HepG2 (cell line): ENCODE results near the gene TBC1D16. TPM values are rescaled to one million over a fixed set of nuclear protein-coding genes. Genes with fewer than 3 reads are reported as not detected.

Source experiments
- CSRNP1 ChIP-seq: sonication (generic); formaldehyde crosslinking; IDR thresholded peaks from 2 replicates; pipeline ENCODE4 v1.8.1; 2023; ENCODE audit warnings: mild to moderate bottlenecking, missing genetic modification reagents
- EEA1 ChIP-seq: sonication (generic); formaldehyde crosslinking; IDR thresholded peaks from 2 replicates; pipeline ENCODE4 v1.5.1; 2020; ENCODE audit warnings: mild to moderate bottlenecking, missing genetic modification reagents, borderline replicate concordance
- ERF ChIP-seq: IDR thresholded peaks from 2 replicates; pipeline ENCODE4 v1.6.1; 2018; ENCODE audit warnings: missing biosample characterization, missing genetic modification reagents
- FIP1L1 ChIP-seq: fragments of 200-400 bp; formaldehyde crosslinking; IDR thresholded peaks from 2 replicates; pipeline ENCODE4 v1.6.1; 2018; ENCODE audit warnings: low read depth, mild to moderate bottlenecking, low read length, moderate library complexity, borderline replicate concordance; ENCODE audit not compliant: insufficient read depth
- FOSL2 ChIP-seq: sonication (generic); formaldehyde crosslinking; IDR thresholded peaks from 2 replicates; pipeline ENCODE4 v1.4.0; 2020; ENCODE audit warnings: missing genetic modification reagents
- HHEX ChIP-seq: IDR thresholded peaks from 2 replicates; pipeline ENCODE4 v1.6.1; 2016; ENCODE audit warnings: control low read depth
- HNF1B ChIP-seq: sonication (generic); formaldehyde crosslinking; IDR thresholded peaks from 2 replicates; pipeline ENCODE4 v1.5.1; 2020; ENCODE audit warnings: mild to moderate bottlenecking, moderate library complexity, missing genetic modification reagents
- IRF2 ChIP-seq: IDR thresholded peaks from 2 replicates; pipeline ENCODE4 v1.6.1; 2018; ENCODE audit warnings: missing genetic modification reagents, missing compliant biosample characterization
- KLF12 ChIP-seq: sonication (generic); formaldehyde crosslinking; IDR thresholded peaks from 2 replicates; pipeline ENCODE4 v1.4.0; 2020; ENCODE audit warnings: missing genetic modification reagents, borderline replicate concordance
- MTA3 ChIP-seq: sonication (generic); formaldehyde crosslinking; IDR thresholded peaks from 2 replicates; pipeline ENCODE4 v1.4.0; 2020; ENCODE audit warnings: missing genetic modification reagents
- NR2F6 ChIP-seq, 2 experiments: IDR thresholded peaks; 2 replicates each; pipeline ENCODE4 v1.6.1; 2016; ENCODE audit warnings: antibody characterized with exemption in 1 of 2, mild to moderate bottlenecking in 1 of 2
- POLR2AphosphoS5 ChIP-seq: IDR thresholded peaks from 2 replicates; pipeline ENCODE4 v1.6.1; 2012; ENCODE audit warnings: low read depth, low read length
- RBM22 ChIP-seq: fragments of 200-400 bp; formaldehyde crosslinking; optimal IDR thresholded peaks from 2 replicates; pipeline ENCODE3; 2017; ENCODE audit warnings: mild to moderate bottlenecking, low read length, moderate library complexity
- RFX3 ChIP-seq: IDR thresholded peaks from 2 replicates; pipeline ENCODE4 v1.6.1; 2016; ENCODE audit warnings: missing biosample characterization, missing genetic modification reagents
- SALL1 ChIP-seq: sonication (generic); formaldehyde crosslinking; IDR thresholded peaks from 2 replicates; pipeline ENCODE4 v1.8.0; 2022; ENCODE audit warnings: mild to moderate bottlenecking, missing genetic modification reagents
- TAF1 ChIP-seq: sonication (generic); formaldehyde crosslinking; IDR thresholded peaks from 2 replicates; pipeline ENCODE4 v1.4.0; 2020; ENCODE audit warnings: missing genetic modification reagents
- THYN1 ChIP-seq: sonication (generic); formaldehyde crosslinking; IDR thresholded peaks from 2 replicates; pipeline ENCODE4 v1.8.1; 2023; ENCODE audit warnings: low read depth, mild to moderate bottlenecking, moderate library complexity, missing genetic modification reagents, borderline replicate concordance
- TRIM24 ChIP-seq: sonication (generic); formaldehyde crosslinking; IDR thresholded peaks from 2 replicates; pipeline ENCODE4 v1.8.0; 2022; ENCODE audit warnings: mild to moderate bottlenecking, missing genetic modification reagents
- U2AF2 ChIP-seq: fragments of 200-400 bp; formaldehyde crosslinking; IDR thresholded peaks from 2 replicates; pipeline ENCODE4 v1.6.1; 2017; ENCODE audit warnings: low read depth, mild to moderate bottlenecking, low read length
- ZBTB21 ChIP-seq: sonication (generic); formaldehyde crosslinking; IDR thresholded peaks from 2 replicates; pipeline ENCODE4 v1.4.0; 2020; ENCODE audit warnings: missing genetic modification reagents
- ZEB1 ChIP-seq: IDR thresholded peaks from 2 replicates; pipeline ENCODE4 v1.6.1; 2012; ENCODE audit warnings: mild to moderate bottlenecking, low read depth, inconsistent platforms; ENCODE audit not compliant: insufficient replicate concordance
- ZFY ChIP-seq: sonication (generic); formaldehyde crosslinking; IDR thresholded peaks from 2 replicates; pipeline ENCODE4 v1.4.0; 2020; ENCODE audit warnings: missing genetic modification reagents
- ZMAT5 ChIP-seq: sonication (generic); formaldehyde crosslinking; IDR thresholded peaks from 2 replicates; pipeline ENCODE4 v1.5.0; 2020; ENCODE audit warnings: mild to moderate bottlenecking, low read depth, missing genetic modification reagents, borderline replicate concordance
- ZMYM2 ChIP-seq: sonication (generic); formaldehyde crosslinking; IDR thresholded peaks from 2 replicates; pipeline ENCODE4 v1.8.0; 2022; ENCODE audit warnings: mild to moderate bottlenecking, missing genetic modification reagents
- ZNF235 ChIP-seq: sonication (generic); formaldehyde crosslinking; IDR thresholded peaks from 2 replicates; pipeline ENCODE4 v1.8.1; 2023; ENCODE audit warnings: mild to moderate bottlenecking, missing genetic modification reagents, borderline replicate concordance
- ZNF792 ChIP-seq: IDR thresholded peaks from 2 replicates; pipeline ENCODE4 v1.6.1; 2016
- ZNF816 ChIP-seq: sonication (generic); formaldehyde crosslinking; IDR thresholded peaks from 2 replicates; pipeline ENCODE4 v1.8.0; 2022; ENCODE audit warnings: missing genetic modification reagents, mild to moderate bottlenecking, borderline replicate concordance
- ZNF879 ChIP-seq: sonication (generic); formaldehyde crosslinking; IDR thresholded peaks from 2 replicates; pipeline ENCODE4 v1.8.1; 2023; ENCODE audit warnings: missing genetic modification reagents
- ZSCAN20 ChIP-seq: sonication (generic); formaldehyde crosslinking; IDR thresholded peaks from 2 replicates; pipeline ENCODE4 v1.4.0; 2020; ENCODE audit warnings: missing genetic modification reagents, mild to moderate bottlenecking, borderline replicate concordance
- ZSCAN30 ChIP-seq: sonication (generic); formaldehyde crosslinking; IDR thresholded peaks from 2 replicates; pipeline ENCODE4 v1.5.0; 2020; ENCODE audit warnings: mild to moderate bottlenecking, missing genetic modification reagents
- polyA plus RNA-seq, 8 experiments: library from polyadenylated mRNA; depleted of rRNA in 3 of 8; stranded (reverse) in 7 of 8; unstranded in 1 of 8; fragments of >200 nt; fragmentation: Illumina TruSeq in 4 of 8; extraction: Trizol in 4 of 8; gene quantifications; 2 replicates each; pipeline versions ENCODE4 v1.2.1 to v1.2.3, GENCODE V29; 2011 to 2016; ENCODE audit warnings: low read depth in 4 of 8, missing spikeins in 1 of 8, mixed read lengths in 1 of 8; ENCODE audit not compliant: insufficient read depth in 1 of 8
- total RNA-seq, 5 experiments: library from RNA; depleted of rRNA; stranded (reverse); fragments of >200 nt; fragmentation: Illumina TruSeq; extraction: Trizol; gene quantifications; 2 replicates each; pipeline ENCODE4 v1.2.3, GENCODE V29; 2016; ENCODE audit warnings: low read depth in 1 of 5

The TBC1D16 gene
- total and polyA plus RNA-seq, 2 of the 13 experiments (the other 11 are each of a cell fraction or from before 2014, with no cell fraction given), result 14.9 to 24.9 TPM

GRCh38 chr17:80071116-80071841 lies 35.6 kb upstream of the TBC1D16 start (continued):
- TF ChIP-seq ZSCAN20 (no peak), U2AF2 (no peak), ZNF792 (no peak), FIP1L1 (no peak), ZMYM2 (CRISPR knock-in tag) (no peak), HNF1B (CRISPR knock-in tag) (no peak), HHEX (CRISPR knock-in tag) (no peak), NR2F6 (IDR thresholded peaks at IDR 0.05) (no peak), NR2F6 (CRISPR knock-in tag; IDR thresholded peaks at IDR 0.05) (no peak), EEA1 (no peak), TRIM24 (CRISPR knock-in tag) (no peak), RBM22 (no peak), ZNF816 (CRISPR knock-in tag) (no peak), ZEB1 (no peak), ZFY (peak; percentile 76), ZNF235 (CRISPR knock-in tag) (no peak), TAF1 (CRISPR knock-in tag) (peak; percentile 58), IRF2 (CRISPR knock-in tag) (0 out of 2 replicates have a peak, but pooled peaks have one; percentile 51), ZBTB21 (CRISPR knock-in tag) (no peak), KLF12 (CRISPR knock-in tag) (no peak), CSRNP1 (CRISPR knock-in tag) (no peak), ZSCAN30 (CRISPR knock-in tag) (no peak), ZMAT5 (CRISPR knock-in tag) (no peak), MTA3 (no peak), POLR2AphosphoS5 (no peak), FOSL2 (CRISPR knock-in tag) (no peak), RFX3 (CRISPR knock-in tag) (no peak), ERF (CRISPR knock-in tag) (no peak), SALL1 (CRISPR knock-in tag) (peak; percentile 38), THYN1 (CRISPR knock-in tag) (no peak), ZNF879 (CRISPR knock-in tag) (no peak)
